Esophagus muscularis mucosa (tissue), 4 donors: ENCODE data around the gene ZNF630. TPM values are rescaled to one million over a fixed set of nuclear protein-coding genes. Genes with fewer than 3 reads are reported as not detected.
"Not testable (repeated sequence)": the region's sequence is repeated elsewhere in the genome, so short reads cannot be mapped to it uniquely, and the experiment has no call there.

Source experiments
- DNase-seq: peaks from one replicate; pipeline ENCODE4 v3.0.0-alpha.2; 2017; ENCODE audit errors: extremely low spot score
- H3K27ac ChIP-seq, 4 donors: fragments of 200-600 bp; sonication (generic); replicated peaks in 1 of 4; 1 replicate in 3 of 4; 2 replicates in 1 of 4; pipeline ENCODE4 v1.5.1; 2016 to 2019; ENCODE audit warnings: mild to moderate bottlenecking in 1 of 4
- H3K27me3 ChIP-seq, 4 donors: fragments of 200-600 bp; sonication (generic); one replicate each; pipeline versions ENCODE4 v1.5.1 to v1.6.0; 2016 to 2019
- H3K36me3 ChIP-seq, 4 donors: fragments of 200-600 bp; sonication (generic); one replicate each; pipeline ENCODE4 v1.5.1; 2016 to 2019
- H3K4me1 ChIP-seq, 4 donors: fragments of 200-600 bp; sonication (generic); one replicate each; pipeline ENCODE4 v1.5.1; 2016 to 2019
- H3K4me3 ChIP-seq, 4 donors: fragments of 200-600 bp; sonication (generic); 1 replicate in 2 of 4; 2 replicates in 2 of 4; pipeline ENCODE4 v1.5.1; 2016 to 2019; ENCODE audit warnings: mild to moderate bottlenecking in 4 of 4, moderate library complexity in 1 of 4
- H3K9me3 ChIP-seq, 4 donors: fragments of 200-600 bp; sonication (generic); 1 replicate in 3 of 4; 2 replicates in 1 of 4; pipeline ENCODE4 v1.5.1; 2016 to 2019
- EP300 ChIP-seq: sonication (generic); formaldehyde crosslinking; IDR thresholded peaks from one replicate; pipeline ENCODE4 v1.6.1; 2017; ENCODE audit warnings: antibody characterized with exemption
- POLR2A ChIP-seq: fragments of 450-650 bp; IDR thresholded peaks from one replicate; pipeline ENCODE4 v1.6.1; 2017; ENCODE audit warnings: antibody characterized with exemption, moderate library complexity, mild to moderate bottlenecking, low read depth
- POLR2AphosphoS5 ChIP-seq, 2 donors: sonication (generic); formaldehyde crosslinking; IDR thresholded peaks; one replicate each; pipeline ENCODE4 v1.6.1; 2017; ENCODE audit warnings: antibody characterized with exemption in 2 of 2
- WGBS: methylation state at CpG from one replicate; pipeline ENCODE4 v1.1.5; 2018; 5-methylcytosine and 5-hydroxymethylcytosine counted together
- intact Hi-C: fragments of 100-400 bp; cut with DNase I; formaldehyde crosslinking; loops from one replicate; pipeline ENCODE4 v1.15.1; 2023
- total RNA-seq, 4 donors: library from RNA; depleted of rRNA; stranded (reverse); fragments of >200 nt; gene quantifications; one replicate each; pipeline versions ENCODE4 v1.1.0 to v1.2.1, GENCODE V29; 2016
- TF ChIP-seq, protein P1 (sequence below), 3 experiments: fragments of 200-600 bp in 2 of 3; fragments of 450-650 bp in 1 of 3; sonication (generic) in 2 of 3; IDR thresholded peaks; one replicate each; pipeline ENCODE4 v1.5.1; 2017 to 2019; ENCODE audit warnings: antibody characterized with exemption in 3 of 3, mild to moderate bottlenecking in 2 of 3, moderate library complexity in 1 of 3

Gene ZNF630
- total RNA-seq = 1 to 10 TPM; 2.3 to 5.4 (median 3.1) TPM

DNA sequence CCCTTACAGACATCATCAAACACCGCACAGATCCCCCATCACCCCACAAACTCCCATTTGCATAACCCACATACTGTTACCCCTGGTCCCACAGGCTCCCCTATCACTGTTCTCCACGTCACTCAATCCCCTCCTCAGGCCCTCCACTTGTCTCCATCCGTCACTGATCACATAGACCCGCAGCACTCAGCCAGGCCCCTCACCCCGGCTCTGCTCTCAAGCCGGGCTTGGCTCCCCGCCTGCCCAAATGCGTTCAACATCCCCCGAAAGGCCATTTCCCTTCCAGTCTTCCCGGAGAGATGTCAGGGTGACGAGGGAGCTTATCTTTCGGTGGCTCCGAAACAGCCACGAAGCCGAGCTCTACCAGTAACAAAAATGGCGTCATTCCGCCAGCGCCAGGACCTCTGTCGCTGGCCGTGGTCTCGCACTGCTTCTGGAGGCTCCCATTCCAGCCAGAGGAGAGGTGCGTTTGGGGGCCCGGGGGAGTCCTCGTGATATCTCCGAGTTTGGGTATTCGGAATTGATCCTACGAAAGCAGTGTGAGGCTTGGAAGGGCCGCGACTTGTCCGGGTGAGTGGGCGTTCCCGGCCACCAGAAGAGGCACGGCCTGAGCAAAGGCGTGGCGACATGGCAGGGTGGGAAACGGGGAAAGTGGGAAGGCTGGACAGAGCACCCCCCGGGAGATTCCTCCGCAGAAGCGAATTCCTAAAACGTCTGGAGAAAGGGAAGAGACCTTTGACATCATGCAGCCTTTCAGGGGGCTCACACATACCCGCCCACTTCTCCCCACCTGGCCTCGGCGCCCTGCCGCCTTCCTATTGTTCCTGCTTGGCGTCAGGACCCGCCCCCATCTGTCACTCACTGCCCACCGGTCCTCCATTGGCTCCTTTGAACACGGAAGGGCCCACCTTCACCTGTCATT lies at the start of gene ZNF630:
Gene ZNF630 (minus strand): TSS at position 577 of the 922 bp plus-strand sequence. CDS start 4,754 bp downstream, outside the sequence.
- no peak for TF ChIP-seq POLR2A
- peak; percentile 50 to 66 for TF ChIP-seq POLR2AphosphoS5 (IDR thresholded peaks at IDR 0.05)
- peak within 1 kb of the TSS; percentile 79 to 83 (median 82) for H3K27ac ChIP-seq
- H3K27me3 ChIP-seq = no peaks in the 10 kb centered on the region
- intact Hi-C loops = no loop called here
- peaks cover 0 to 5% (median 2%) of the 10 kb centered on the region in 4 donors for H3K4me1 ChIP-seq
- DNase-seq = peak; percentile 92
- 60% methylated on average over 48 of the region's 48 CpGs for WGBS
- no peaks in the 10 kb centered on the region for H3K9me3 ChIP-seq
- H3K4me3 ChIP-seq = peak within 1 kb of the TSS; percentile 64 to 72 (median 66)
- H3K36me3 ChIP-seq = no peaks in the 10 kb centered on the region

DNA sequence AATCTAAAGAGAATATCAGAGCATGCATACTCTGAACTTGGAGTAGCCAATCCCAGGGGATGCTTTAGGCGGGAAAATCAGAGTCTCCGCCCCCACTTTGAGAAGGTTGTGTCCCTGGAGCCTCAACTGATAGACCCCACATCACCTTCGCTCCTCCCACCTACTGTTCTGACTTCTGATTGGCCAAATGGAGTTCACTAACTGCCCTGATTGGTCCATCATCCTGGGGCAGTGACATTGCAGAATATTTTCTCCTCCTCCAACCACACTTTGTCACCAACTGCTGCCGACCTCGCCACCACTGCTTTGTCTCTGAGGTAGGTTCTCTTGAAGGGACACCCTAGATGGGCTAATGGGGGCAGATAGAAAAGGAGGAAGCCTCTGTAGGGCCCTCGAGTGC lies 36.3 kb upstream of the ZNF630 start:
- H3K27me3 ChIP-seq = no peaks in the 10 kb centered on the region
- WGBS = 84% methylated on average over 6 of the region's 6 CpGs
- H3K27ac ChIP-seq = no peak overlapping the region
- no peak for DNase-seq
- intact Hi-C loops = no loop called here
- no peaks in the 10 kb centered on the region for H3K9me3 ChIP-seq
- H3K4me3 ChIP-seq = no peak overlapping the region
- TF ChIP-seq EP300 (no peak), POLR2A (no peak), POLR2AphosphoS5 (IDR thresholded peaks at IDR 0.05) (no peak)
- TF ChIP-seq, protein P1, sequence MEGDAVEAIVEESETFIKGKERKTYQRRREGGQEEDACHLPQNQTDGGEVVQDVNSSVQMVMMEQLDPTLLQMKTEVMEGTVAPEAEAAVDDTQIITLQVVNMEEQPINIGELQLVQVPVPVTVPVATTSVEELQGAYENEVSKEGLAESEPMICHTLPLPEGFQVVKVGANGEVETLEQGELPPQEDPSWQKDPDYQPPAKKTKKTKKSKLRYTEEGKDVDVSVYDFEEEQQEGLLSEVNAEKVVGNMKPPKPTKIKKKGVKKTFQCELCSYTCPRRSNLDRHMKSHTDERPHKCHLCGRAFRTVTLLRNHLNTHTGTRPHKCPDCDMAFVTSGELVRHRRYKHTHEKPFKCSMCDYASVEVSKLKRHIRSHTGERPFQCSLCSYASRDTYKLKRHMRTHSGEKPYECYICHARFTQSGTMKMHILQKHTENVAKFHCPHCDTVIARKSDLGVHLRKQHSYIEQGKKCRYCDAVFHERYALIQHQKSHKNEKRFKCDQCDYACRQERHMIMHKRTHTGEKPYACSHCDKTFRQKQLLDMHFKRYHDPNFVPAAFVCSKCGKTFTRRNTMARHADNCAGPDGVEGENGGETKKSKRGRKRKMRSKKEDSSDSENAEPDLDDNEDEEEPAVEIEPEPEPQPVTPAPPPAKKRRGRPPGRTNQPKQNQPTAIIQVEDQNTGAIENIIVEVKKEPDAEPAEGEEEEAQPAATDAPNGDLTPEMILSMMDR (IDR thresholded peaks at IDR 0.05) = no peak
- no peaks in the 10 kb centered on the region for H3K4me1 ChIP-seq
- no peaks in the 10 kb centered on the region for H3K36me3 ChIP-seq

DNA sequence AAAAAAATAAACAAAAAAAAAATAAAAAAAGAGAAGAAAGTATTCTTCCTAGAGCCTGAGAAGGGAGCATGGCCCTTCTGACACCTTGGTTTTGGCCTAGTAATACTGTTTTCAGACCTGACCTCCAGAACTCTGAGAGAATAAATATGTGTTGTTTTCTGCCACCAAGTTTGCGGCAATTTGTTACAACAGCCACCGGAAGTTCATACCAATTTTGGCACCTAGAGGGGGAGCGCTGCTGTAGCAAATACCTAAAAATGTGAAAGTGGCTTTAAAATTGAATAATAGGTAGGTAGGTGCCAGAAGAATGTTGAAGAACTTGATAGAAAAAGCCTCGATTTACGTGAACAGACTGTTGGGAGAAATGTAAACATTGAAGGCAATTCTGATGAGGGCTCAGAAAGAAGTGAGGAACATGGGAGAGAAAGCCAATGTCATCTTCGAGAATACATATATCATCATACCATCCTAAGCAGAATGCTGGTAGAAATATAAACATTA lies 31.5 kb upstream of the ZNF630 start:
- no peak for TF ChIP-seq EP300
- no peak for TF ChIP-seq POLR2AphosphoS5 (IDR thresholded peaks at IDR 0.05)
- no peak for TF ChIP-seq POLR2A
- TF ChIP-seq, protein P1 (IDR thresholded peaks at IDR 0.05) = no peak
- Histone ChIP-seq H3K4me3 (no peak overlapping the region), H3K36me3 (no peaks in the 10 kb centered on the region), H3K9me3 (peaks cover 0 to 5% (median 0%) of the 10 kb centered on the region in 4 donors), H3K4me1 (no peaks in the 10 kb centered on the region), H3K27ac (no peak overlapping the region), H3K27me3 (no peaks in the 10 kb centered on the region)
- intact Hi-C loops = no loop called here
- 79% methylated on average over 6 of the region's 6 CpGs for WGBS
- DNase-seq = no peak

DNA sequence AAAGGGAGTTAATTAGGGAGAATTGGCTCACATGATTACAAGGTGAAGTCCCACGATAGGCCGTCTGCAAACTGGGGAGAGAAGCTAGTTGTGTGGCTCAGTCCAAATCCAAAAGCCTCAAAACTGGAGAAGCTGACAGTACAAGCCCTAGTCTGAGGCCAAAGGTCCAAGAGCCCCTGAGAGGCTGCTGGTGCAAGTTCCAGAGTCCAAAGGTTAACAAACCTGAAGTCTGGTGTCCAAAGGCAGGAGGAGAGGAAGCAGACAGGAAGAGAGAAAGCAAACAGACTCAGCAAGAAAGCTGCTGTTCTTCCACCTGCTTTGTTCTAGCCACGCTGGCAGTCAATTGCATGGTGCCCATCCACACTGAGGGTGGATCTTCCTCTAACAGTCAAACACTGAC lies 30.0 kb upstream of the ZNF630 start:
- Histone ChIP-seq H3K36me3 (no peaks in the 10 kb centered on the region), H3K27ac (no peak overlapping the region), H3K27me3 (no peaks in the 10 kb centered on the region), H3K4me1 (no peaks in the 10 kb centered on the region), H3K4me3 (no peak overlapping the region), H3K9me3 (peaks cover 0 to 5% (median 0%) of the 10 kb centered on the region in 4 donors)
- intact Hi-C loops = no loop called here
- no peak for TF ChIP-seq POLR2AphosphoS5 (IDR thresholded peaks at IDR 0.05)
- TF ChIP-seq, protein P1 (IDR thresholded peaks at IDR 0.05) = no peak
- no peak for TF ChIP-seq EP300
- TF ChIP-seq POLR2A = no peak
- 73% methylated on average over 3 of the region's 3 CpGs for WGBS
- DNase-seq = no peak

DNA sequence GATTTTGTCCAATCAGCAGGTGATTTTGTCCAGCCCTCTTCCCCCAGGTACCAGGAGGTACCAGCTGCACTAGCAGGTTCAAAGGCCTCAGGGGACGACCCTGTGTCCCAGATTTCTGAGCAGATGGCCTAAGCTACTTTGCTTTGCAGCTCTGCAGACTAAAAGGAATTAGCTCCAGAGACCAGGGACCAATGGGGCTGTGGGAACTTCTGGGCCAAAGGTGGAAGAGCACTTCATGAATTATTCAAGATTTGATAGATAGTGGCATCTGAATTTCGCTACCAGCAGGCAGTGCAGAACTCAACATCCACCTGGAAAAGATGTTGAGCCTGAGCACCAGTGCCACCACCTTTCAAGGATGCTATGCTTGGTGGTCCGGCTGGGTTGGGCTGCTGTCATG lies 21.1 kb upstream of the ZNF630 start:
- H3K4me3 ChIP-seq, H3K27me3 ChIP-seq, H3K4me1 ChIP-seq, H3K9me3 ChIP-seq, DNase-seq, intact Hi-C loops, H3K27ac ChIP-seq, H3K36me3 ChIP-seq: not testable (repeated sequence)
- 56% methylated on average over 3 of the region's 3 CpGs for WGBS
